Measurements from ENCODE around the gene ATAD2B.

ATAD2B gene

GRCh38 chr2:23835423-23835822 lies 91.5 kb downstream of the ATAD2B start:
- no peak for TF ChIP-seq CTCF (conservative IDR thresholded peaks at IDR 0.05)
- no peak overlapping the region for H3K27ac ChIP-seq

GRCh38 chr2:23828986-23829385 lies 97.9 kb downstream of the ATAD2B start:
- TF ChIP-seq CTCF (conservative IDR thresholded peaks at IDR 0.05) = no peak
- H3K27ac ChIP-seq = no peak overlapping the region

- H3K27ac ChIP-seq = no peak overlapping the region
- TF ChIP-seq CTCF (conservative IDR thresholded peaks at IDR 0.05) = no peak
These were observed 98.5 kb downstream of the ATAD2B start for GRCh38 chr2:23828256-23828980.

GRCh38 chr2:23827287-23827686 lies 99.6 kb downstream of the ATAD2B start:
- no peak overlapping the region for H3K27ac ChIP-seq
- TF ChIP-seq CTCF (conservative IDR thresholded peaks at IDR 0.05) = no peak

GRCh38 chr2:23826771-23827170 lies 100.2 kb downstream of the ATAD2B start:
- TF ChIP-seq CTCF (conservative IDR thresholded peaks at IDR 0.05) = no peak
- no peak overlapping the region for H3K27ac ChIP-seq

GRCh38 chr2:23826040-23826439 lies 100.9 kb downstream of the ATAD2B start:
- TF ChIP-seq CTCF (conservative IDR thresholded peaks at IDR 0.05) = no peak
- no peak overlapping the region for H3K27ac ChIP-seq

- H3K27ac ChIP-seq = no peak overlapping the region
- TF ChIP-seq CTCF (conservative IDR thresholded peaks at IDR 0.05) = peak; percentile 76
These were observed 102.1 kb downstream of the ATAD2B start for GRCh38 chr2:23824777-23825212.

Measured in VCaP (cell line).